B cell (primary cell): ENCODE results near the gene ASB18. TPM values are rescaled to one million over a fixed set of nuclear protein-coding genes. Genes with fewer than 3 reads are reported as not detected.

Source experiments
- ATAC-seq: fragments of 200-7000 bp; cut with Tn5 transposase; one replicate; pipeline ENCODE4 v1.10.0; 2021; ENCODE audit warnings: low read depth, mild to moderate bottlenecking, moderate number of reproducible peaks, moderate library complexity
- CTCF ChIA-PET: fragments of 350-600 bp; sonication (Branson Sonifier 250); formaldehyde crosslinking; loops from one replicate; lab custom pipeline; 2021; ENCODE audit warnings: antibody characterized with exemption, inconsistent platforms; lab: Charles Lee
- POLR2A ChIA-PET: fragments of 350-600 bp; sonication (Branson Sonifier 250); formaldehyde crosslinking; loops from one replicate; lab custom pipeline; 2021; ENCODE audit warnings: antibody characterized with exemption; lab: Charles Lee
- DNase-seq: peaks from one replicate; pipeline ENCODE4 v3.0.0; 2013
- H2AFZ ChIP-seq: 2 replicates; pipeline ENCODE4 v1.6.1; 2012; ENCODE audit warnings: mild to moderate bottlenecking, low read depth, low read length; ENCODE audit not compliant: insufficient read depth, poor library complexity, severe bottlenecking
- H3K27ac ChIP-seq, 2 donors: 1 replicate in 1 of 2; 2 replicates in 1 of 2; pipeline ENCODE4 v1.5.1; 2012 to 2013; ENCODE audit warnings: low read length in 2 of 2, mild to moderate bottlenecking in 2 of 2, moderate library complexity in 1 of 2
- H3K27me3 ChIP-seq, 4 experiments: fragments of 200-600 bp in 1 of 4; sonication (generic) in 1 of 4; replicated peaks in 1 of 4; 1 replicate in 2 of 4; 2 replicates in 2 of 4; pipeline versions ENCODE4 v1.6.1 to v1.7.0; 2013 to 2016; ENCODE audit warnings: low read length in 3 of 4, mild to moderate bottlenecking in 2 of 4, mixed read lengths in 1 of 4, moderate library complexity in 1 of 4; ENCODE audit not compliant: insufficient read depth in 4 of 4, control insufficient read depth in 3 of 4; ENCODE audit errors: control extremely low read depth in 1 of 4
- H3K36me3 ChIP-seq, 2 experiments: replicated peaks in 1 of 2; 1 replicate in 1 of 2; 2 replicates in 1 of 2; pipeline versions ENCODE4 v1.6.1 to v1.7.1; 2013; ENCODE audit warnings: low read length in 1 of 2; ENCODE audit not compliant: insufficient read depth in 2 of 2, control insufficient read depth in 1 of 2; ENCODE audit errors: control extremely low read depth in 1 of 2, extremely low read depth in 1 of 2
- H3K4me1 ChIP-seq, 2 donors: fragments of 200-600 bp in 1 of 2; sonication (generic) in 1 of 2; 1 replicate in 1 of 2; 2 replicates in 1 of 2; pipeline versions ENCODE4 v1.5.1 to v1.6.1; 2013 to 2017; ENCODE audit warnings: low read length in 2 of 2; ENCODE audit not compliant: control insufficient read depth in 2 of 2, insufficient read depth in 2 of 2
- H3K4me2 ChIP-seq: replicated peaks from 2 replicates; pipeline ENCODE3; 2012; ENCODE audit warnings: mild to moderate bottlenecking, low read depth, low read length; ENCODE audit not compliant: poor library complexity, severe bottlenecking
- H3K4me3 ChIP-seq, 5 experiments: fragments of 200-600 bp in 1 of 5; sonication (generic) in 1 of 5; 1 replicate in 3 of 5; 2 replicates in 2 of 5; pipeline versions ENCODE4 v1.5.1 to v1.7.0; 2011 to 2016; ENCODE audit warnings: low read length in 4 of 5, mild to moderate bottlenecking in 4 of 5, low read depth in 2 of 5, control low read depth in 1 of 5, moderate library complexity in 1 of 5; ENCODE audit not compliant: insufficient read depth in 1 of 5; ENCODE audit errors: control extremely low read depth in 1 of 5, extremely low read depth in 1 of 5
- H3K79me2 ChIP-seq: fragments of 200-600 bp; sonication (generic); one replicate; pipeline ENCODE4 v1.6.0; 2016; ENCODE audit warnings: low read length; ENCODE audit not compliant: control insufficient read depth, insufficient read depth
- H3K9ac ChIP-seq: fragments of 200-600 bp; sonication (generic); 2 replicates; pipeline ENCODE4 v1.6.1; 2017; ENCODE audit warnings: mild to moderate bottlenecking, low read length, moderate library complexity
- H3K9me3 ChIP-seq, 3 donors: one replicate each; pipeline versions ENCODE4 v1.6.1 to v1.7.1; 2013; ENCODE audit warnings: low read length in 2 of 3; ENCODE audit not compliant: control insufficient read depth in 2 of 3, insufficient read depth in 1 of 3; ENCODE audit errors: control extremely low read depth in 1 of 3
- H4K20me1 ChIP-seq: 2 replicates; pipeline ENCODE4 v1.6.0; 2012; ENCODE audit warnings: mild to moderate bottlenecking, low read length; ENCODE audit not compliant: insufficient read depth, control insufficient read depth, poor library complexity, severe bottlenecking
- H3K27ac Mint-ChIP-seq: one replicate; pipeline ENCODE4 v1.8.0; 2021; ENCODE audit warnings: mixed read lengths
- H3K27me3 Mint-ChIP-seq: one replicate; pipeline ENCODE4 v1.8.0; 2021; ENCODE audit warnings: mixed read lengths
- H3K4me1 Mint-ChIP-seq: one replicate; pipeline ENCODE4 v1.8.0; 2021; ENCODE audit warnings: mixed read lengths
- H3K4me3 Mint-ChIP-seq: one replicate; pipeline ENCODE4 v1.8.0; 2021; ENCODE audit warnings: mixed read lengths
- H3K9me3 Mint-ChIP-seq: one replicate; pipeline ENCODE4 v1.8.0; 2022; ENCODE audit warnings: mixed read lengths; ENCODE audit not compliant: insufficient read depth
- EZH2 ChIP-seq: IDR thresholded peaks from 2 replicates; pipeline ENCODE4 v1.6.1; 2012; ENCODE audit warnings: borderline replicate concordance, low read depth, mild to moderate bottlenecking, moderate library complexity, low read length; ENCODE audit not compliant: insufficient read depth, poor library complexity, severe bottlenecking
- WGBS: methylation state at CpG from one replicate; pipeline ENCODE4 v1.1.5; 2013; ENCODE audit warnings: missing lambda C conversion rate; ENCODE audit not compliant: insufficient coverage; 5-methylcytosine and 5-hydroxymethylcytosine counted together
- intact Hi-C: fragments of 100-400 bp; cut with micrococcal nuclease; formaldehyde crosslinking; loops from one replicate; pipeline ENCODE4 v1.10.0; 2022
- polyA plus RNA-seq: library from polyadenylated mRNA; depleted of rRNA; stranded (reverse); fragments of >200 nt; gene quantifications from 2 replicates; pipeline ENCODE4 v1.2.3, GENCODE V29; 2012
- total RNA-seq, 2 donors: library from RNA; stranded (reverse); fragments of 120-200 nt in 1 of 2; gene quantifications; 1 replicate in 1 of 2; 2 replicates in 1 of 2; pipeline versions ENCODE4 v1.2.3 to v1.2.4, GENCODE V29; 2013 to 2022
- TF ChIP-seq, protein P1 (sequence below): fragments of 200-600 bp; IDR thresholded peaks from one replicate; pipeline ENCODE4 v1.8.0; 2022; ENCODE audit warnings: antibody characterized with exemption, mild to moderate bottlenecking

ASB18 gene
- total and polyA plus RNA-seq, 2 donors (not counting 1 experiment from before 2014, with no cell fraction given) = not detected

DNA sequence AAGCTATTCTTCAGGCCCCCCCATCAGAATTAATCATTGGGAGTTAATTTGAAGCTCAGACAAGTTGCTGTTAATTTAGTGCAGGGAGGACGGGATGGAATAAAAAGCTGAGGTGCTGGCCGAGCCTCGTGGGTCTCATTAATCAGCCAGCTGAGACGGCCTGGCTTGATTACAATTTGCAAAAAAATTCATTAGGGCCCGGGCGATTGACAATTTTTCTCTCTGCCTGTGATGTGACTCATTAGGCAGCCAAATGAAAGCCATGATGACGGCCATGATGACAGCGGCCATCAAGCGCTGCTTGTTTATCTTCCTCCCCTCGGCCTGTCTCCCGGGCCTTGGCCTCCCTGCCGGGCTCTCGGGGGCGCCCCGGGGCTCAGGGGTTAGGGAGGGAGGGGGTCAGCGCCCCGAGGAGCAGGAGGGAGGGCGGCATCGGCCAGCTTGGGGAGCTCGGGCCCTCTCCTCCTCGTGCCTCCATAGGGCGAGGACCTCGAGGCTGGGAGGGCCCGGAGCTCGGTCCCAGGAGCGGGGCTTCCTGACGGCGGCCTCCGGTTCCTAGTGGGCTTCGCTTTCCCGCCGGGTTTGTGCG, 101.2 kb downstream of the ASB18 start:
- TF ChIP-seq, protein P1, sequence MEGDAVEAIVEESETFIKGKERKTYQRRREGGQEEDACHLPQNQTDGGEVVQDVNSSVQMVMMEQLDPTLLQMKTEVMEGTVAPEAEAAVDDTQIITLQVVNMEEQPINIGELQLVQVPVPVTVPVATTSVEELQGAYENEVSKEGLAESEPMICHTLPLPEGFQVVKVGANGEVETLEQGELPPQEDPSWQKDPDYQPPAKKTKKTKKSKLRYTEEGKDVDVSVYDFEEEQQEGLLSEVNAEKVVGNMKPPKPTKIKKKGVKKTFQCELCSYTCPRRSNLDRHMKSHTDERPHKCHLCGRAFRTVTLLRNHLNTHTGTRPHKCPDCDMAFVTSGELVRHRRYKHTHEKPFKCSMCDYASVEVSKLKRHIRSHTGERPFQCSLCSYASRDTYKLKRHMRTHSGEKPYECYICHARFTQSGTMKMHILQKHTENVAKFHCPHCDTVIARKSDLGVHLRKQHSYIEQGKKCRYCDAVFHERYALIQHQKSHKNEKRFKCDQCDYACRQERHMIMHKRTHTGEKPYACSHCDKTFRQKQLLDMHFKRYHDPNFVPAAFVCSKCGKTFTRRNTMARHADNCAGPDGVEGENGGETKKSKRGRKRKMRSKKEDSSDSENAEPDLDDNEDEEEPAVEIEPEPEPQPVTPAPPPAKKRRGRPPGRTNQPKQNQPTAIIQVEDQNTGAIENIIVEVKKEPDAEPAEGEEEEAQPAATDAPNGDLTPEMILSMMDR = no peak
- TF ChIP-seq EZH2 = no peak
- no peak overlapping the region for H3K4me3 Mint-ChIP-seq
- CTCF ChIA-PET = no interaction called here
- peaks cover 10% of the 10 kb centered on the region for H3K4me1 Mint-ChIP-seq
- Histone ChIP-seq H4K20me1 (no peaks in the 10 kb centered on the region), H3K9ac (no peak overlapping the region), H3K79me2 (no peaks in the 10 kb centered on the region), H3K36me3 (no peaks in the 10 kb centered on the region), H3K4me3 (no peak overlapping the region), H3K27ac (no peak overlapping the region), H3K4me1 (peaks cover 0 to 12% of the 10 kb centered on the region in 2 donors), H2AFZ (no peak overlapping the region), H3K9me3 (peaks cover 0 to 23% (median 0%) of the 10 kb centered on the region in 3 donors), H3K4me2 (no peak overlapping the region), H3K27me3 (peaks cover 0 to 70% (median 23%) of the 10 kb centered on the region in 4 experiments)
- 17% methylated on average over 31 of the region's 33 CpGs for WGBS
- POLR2A ChIA-PET = no interaction called here
- no peak for ATAC-seq
- intact Hi-C loops = no loop called here
- DNase-seq = no peak
- no peak overlapping the region for H3K27ac Mint-ChIP-seq
- H3K9me3 Mint-ChIP-seq = no peaks in the 10 kb centered on the region
- peaks cover 39% of the 10 kb centered on the region for H3K27me3 Mint-ChIP-seq

DNA sequence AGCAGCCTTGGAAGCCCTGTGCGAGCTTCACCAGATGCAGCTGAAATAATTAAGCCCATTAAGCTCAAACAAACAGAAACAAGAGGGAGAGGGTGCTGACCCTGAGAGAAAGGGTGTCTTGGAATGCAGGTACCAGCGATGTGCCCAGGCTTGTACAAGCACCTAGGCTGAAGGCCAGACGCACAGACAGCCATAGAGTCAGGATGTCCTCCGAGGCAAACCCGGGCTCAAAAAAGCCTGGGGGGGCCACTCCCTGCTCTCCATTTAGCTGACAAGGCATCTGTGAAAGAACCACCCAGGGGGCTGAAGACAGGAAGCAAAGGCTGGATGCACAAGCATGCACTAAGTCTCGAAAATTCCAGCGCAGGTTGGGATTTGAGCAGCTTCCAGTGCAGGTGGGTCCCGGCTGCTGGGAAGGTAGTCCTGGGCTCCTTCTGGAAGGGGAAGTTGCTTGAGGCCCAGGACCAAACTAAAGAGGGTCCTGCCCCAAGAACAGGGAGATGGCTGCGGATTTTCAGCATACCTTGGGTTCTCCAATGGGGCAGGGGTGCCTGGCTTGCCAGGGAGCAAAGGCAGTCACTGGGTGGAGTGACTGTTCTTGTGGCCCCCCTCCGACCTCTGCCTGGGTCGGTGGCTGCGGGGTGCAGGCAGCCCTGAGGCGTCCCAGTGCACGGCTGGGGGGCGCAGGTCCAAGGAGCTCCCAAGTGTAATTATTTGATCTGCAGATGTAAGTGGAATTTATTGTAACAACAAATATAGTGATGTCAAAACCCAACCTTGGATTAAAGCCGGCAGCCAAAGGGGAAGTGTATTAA, 102.0 kb downstream of the ASB18 start:
- no peak for DNase-seq
- no peak overlapping the region for H3K27ac ChIP-seq
- TF ChIP-seq, protein P1 = no peak
- TF ChIP-seq EZH2 = no peak
- ChIA-PET POLR2A (no interaction called here), CTCF (no interaction called here)
- no peaks in the 10 kb centered on the region for H3K79me2 ChIP-seq
- peaks cover 0 to 23% (median 0%) of the 10 kb centered on the region in 3 donors for H3K9me3 ChIP-seq
- no peak overlapping the region for H3K4me2 ChIP-seq
- Mint-ChIP-seq H3K27me3 (peaks cover 47% of the 10 kb centered on the region), H3K4me1 (peaks cover 10% of the 10 kb centered on the region), H3K4me3 (no peak overlapping the region), H3K27ac (no peak overlapping the region), H3K9me3 (no peaks in the 10 kb centered on the region)
- no peak overlapping the region for H3K4me3 ChIP-seq
- H3K4me1 ChIP-seq = peaks cover 0 to 12% of the 10 kb centered on the region in 2 donors
- no peak for ATAC-seq
- intact Hi-C loops = no loop called here
- H2AFZ ChIP-seq = no peak overlapping the region
- peaks cover 0 to 73% (median 23%) of the 10 kb centered on the region in 4 experiments for H3K27me3 ChIP-seq
- H3K36me3 ChIP-seq = no peaks in the 10 kb centered on the region
- no peak overlapping the region for H3K9ac ChIP-seq
- H4K20me1 ChIP-seq = no peaks in the 10 kb centered on the region
- WGBS = 50% methylated on average over 12 of the region's 16 CpGs
